Colon (tissue), 2 donors: ENCODE results near the gene CXorf65.

ENCODE experiments used
- FAIRE-seq: peaks from 2 replicates; lab custom pipeline; 2012; peaks lifted over from hg19 to GRCh38; lab: Jason Lieb, UNC
- donor health status: control.
- donor health status: control.

The CXorf65 gene

GRCh38 chrX:71106427-71106826, at the start of gene CXorf65:
Gene CXorf65, minus strand, starts transcription at chrX:71106740. Its CDS starts 184 bp downstream, at chrX:71106556.
- FAIRE-seq, result no peak

GRCh38 chrX:71154641-71155040, 48.1 kb upstream of the CXorf65 start:
- FAIRE-seq, result no peak

GRCh38 chrX:71154196-71154595, 47.7 kb upstream of the CXorf65 start:
- FAIRE-seq, result no peak

GRCh38 chrX:71151366-71151765, 44.8 kb upstream of the CXorf65 start:
- no peak for FAIRE-seq

- FAIRE-seq, result no peak
Measured at GRCh38 chrX:71148278-71148663, 41.7 kb upstream of the CXorf65 start.

GRCh38 chrX:71147496-71148277, 41.1 kb upstream of the CXorf65 start:
- no peak for FAIRE-seq

GRCh38 chrX:71144651-71145050, 38.1 kb upstream of the CXorf65 start, which contains the start of gene NLGN3:
Gene NLGN3, plus strand, starts transcription at chrX:71144841. Its CDS starts 2,909 bp downstream, at chrX:71147750.
- no peak for FAIRE-seq

GRCh38 chrX:71143508-71143907, 37.0 kb upstream of the CXorf65 start:
- FAIRE-seq, result no peak

GRCh38 chrX:71140440-71140839, 33.9 kb upstream of the CXorf65 start:
- FAIRE-seq, result no peak

GRCh38 chrX:71131510-71131909, 25.0 kb upstream of the CXorf65 start:
- no peak for FAIRE-seq

GRCh38 chrX:71128915-71129765, 22.6 kb upstream of the CXorf65 start:
- no peak for FAIRE-seq

GRCh38 chrX:71128166-71128833, 21.8 kb upstream of the CXorf65 start:
- no peak for FAIRE-seq

- FAIRE-seq, result no peak
Measured at GRCh38 chrX:71118985-71119535, 12.5 kb upstream of the CXorf65 start.

GRCh38 chrX:71118032-71118984, 11.8 kb upstream of the CXorf65 start, which contains the start of gene MED12:
Gene MED12, plus strand, starts transcription at chrX:71118596. Its CDS starts 159 bp downstream, at chrX:71118755.
- FAIRE-seq, result no peak

GRCh38 chrX:71117358-71117757, 10.8 kb upstream of the CXorf65 start:
- no peak for FAIRE-seq

- no peak for FAIRE-seq
Measured at GRCh38 chrX:71111921-71112431, 5.4 kb upstream of the CXorf65 start.

GRCh38 chrX:71111141-71111843, 4.8 kb upstream of the CXorf65 start, which contains the start of gene IL2RG:
Gene IL2RG, minus strand, starts transcription at chrX:71111577. Its CDS starts 38 bp downstream, at chrX:71111539.
- peak; percentile 31 for FAIRE-seq

- FAIRE-seq, result no peak
Measured at GRCh38 chrX:71109051-71109450, 2.5 kb upstream of the CXorf65 start.

GRCh38 chrX:71107762-71108360, 1.3 kb upstream of the CXorf65 start:
- no peak for FAIRE-seq

GRCh38 chrX:71107245-71107644, 705 bp upstream of the CXorf65 start:
- no peak for FAIRE-seq
